Stimulated activated CD4-positive, alpha-beta T cell treated with anti-CD3 and anti-CD28 coated beads, Interleukin-1b, Interleukin-23, amount 100 ng/mL, for 48 hours (primary cell): ENCODE data around the gene FAM53C.
"Not testable (repeated sequence)": the region's sequence is repeated elsewhere in the genome, so short reads cannot be mapped to it uniquely, and the experiment has no call there.

Experiments used
- DNase-seq: peaks from one replicate; pipeline ENCODE4 v3.0.0-alpha.2; 2020

Gene FAM53C

DNA sequence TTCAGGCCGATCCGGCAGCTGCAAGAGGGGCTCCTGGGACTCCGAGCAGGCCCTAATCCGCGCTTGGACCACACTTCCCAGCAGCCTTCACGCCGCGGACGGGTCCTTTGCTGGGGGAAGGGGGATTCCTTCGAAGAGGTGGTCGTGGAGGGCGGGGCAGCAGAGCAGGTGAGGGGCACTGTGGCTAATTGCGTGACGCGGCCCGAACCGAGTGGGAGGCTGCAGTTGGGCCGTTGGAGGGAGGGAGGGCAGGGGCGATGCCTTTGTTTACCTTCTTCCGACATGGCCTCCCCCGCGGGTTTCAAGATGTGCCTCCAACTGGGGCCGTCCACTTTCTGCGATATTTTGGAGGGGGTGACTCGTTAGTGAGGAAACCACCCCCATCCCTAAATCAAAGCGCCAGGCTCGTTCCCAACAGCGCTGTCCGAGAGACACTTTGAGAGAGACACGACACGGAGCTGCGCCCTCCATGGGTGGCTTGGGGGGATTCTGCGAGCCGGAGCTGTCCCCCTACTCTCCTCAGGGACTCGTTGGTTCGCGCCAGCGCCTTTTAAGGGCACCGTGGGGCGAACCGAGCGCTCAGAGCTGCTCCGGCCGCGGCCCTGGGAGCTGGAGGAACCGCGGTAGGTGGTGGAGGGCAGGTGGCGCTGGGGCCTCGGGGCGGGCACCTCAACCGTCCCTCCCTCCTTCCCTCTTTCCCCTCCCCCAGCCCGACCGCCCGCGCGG, at the start of gene FAM53C:
FAM53C (plus strand) TSS at position 582 of the 726 bp plus-strand sequence. CDS start 3,070 bp downstream, outside the sequence.
- peak; percentile 93 for DNase-seq

DNA sequence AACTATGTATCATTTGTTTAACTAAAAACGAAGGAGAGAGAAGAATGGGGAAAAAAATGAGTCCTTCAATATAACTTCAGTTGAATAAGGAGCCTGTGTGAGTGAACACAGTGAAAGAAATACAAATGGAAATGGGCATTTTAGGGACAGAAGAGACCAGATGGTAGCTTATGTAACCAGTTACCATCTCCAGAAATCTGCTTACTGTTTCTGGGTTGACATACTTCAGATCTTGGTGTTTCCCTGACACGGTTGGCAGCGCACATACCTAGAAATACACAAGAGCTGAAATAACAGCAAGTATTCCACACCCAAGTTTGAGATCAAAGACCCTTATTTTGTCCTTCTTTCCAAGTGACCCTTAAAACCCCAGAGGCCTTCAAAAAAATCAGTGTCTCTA, 48.8 kb upstream of the FAM53C start:
- no peak for DNase-seq

DNA sequence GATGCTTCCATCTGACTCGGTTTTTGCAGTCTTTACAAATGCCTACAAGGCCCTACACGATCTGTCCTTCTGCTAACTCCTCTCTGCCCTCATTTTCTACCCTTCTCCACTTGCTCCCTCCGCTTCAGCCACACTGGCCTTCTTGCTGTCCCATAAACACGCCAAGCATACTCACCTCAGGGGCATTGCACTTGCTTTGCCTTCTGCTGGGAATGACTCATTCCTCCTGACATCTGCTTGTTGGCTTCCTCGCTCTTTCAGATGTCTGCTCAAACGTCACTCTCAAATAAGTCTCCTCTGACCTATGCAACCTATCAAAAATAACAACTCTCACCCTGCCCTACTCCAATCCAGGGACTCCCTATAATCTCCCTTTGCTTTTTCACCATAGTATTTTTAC, 34.7 kb upstream of the FAM53C start:
- DNase-seq = no peak

DNA sequence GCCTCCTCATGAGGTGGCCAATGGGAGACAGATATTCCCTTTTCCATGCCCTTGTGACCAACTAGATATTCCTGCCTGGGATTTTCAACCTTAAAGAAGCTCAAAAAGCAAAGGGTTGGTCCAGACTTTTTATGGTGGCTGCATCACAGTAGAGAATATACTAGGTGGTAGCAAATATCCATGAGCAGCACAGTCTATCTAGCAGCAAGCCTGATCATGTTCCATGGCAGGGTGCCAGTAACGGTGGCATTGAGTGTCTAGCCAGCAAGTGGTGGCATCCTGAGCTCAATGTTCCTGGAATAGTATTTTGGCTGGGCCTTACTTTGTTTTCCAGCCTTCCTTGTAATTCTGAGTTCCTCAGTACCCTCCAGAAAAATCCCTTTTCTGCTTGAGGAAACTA, 32.3 kb upstream of the FAM53C start:
- no peak for DNase-seq

DNA sequence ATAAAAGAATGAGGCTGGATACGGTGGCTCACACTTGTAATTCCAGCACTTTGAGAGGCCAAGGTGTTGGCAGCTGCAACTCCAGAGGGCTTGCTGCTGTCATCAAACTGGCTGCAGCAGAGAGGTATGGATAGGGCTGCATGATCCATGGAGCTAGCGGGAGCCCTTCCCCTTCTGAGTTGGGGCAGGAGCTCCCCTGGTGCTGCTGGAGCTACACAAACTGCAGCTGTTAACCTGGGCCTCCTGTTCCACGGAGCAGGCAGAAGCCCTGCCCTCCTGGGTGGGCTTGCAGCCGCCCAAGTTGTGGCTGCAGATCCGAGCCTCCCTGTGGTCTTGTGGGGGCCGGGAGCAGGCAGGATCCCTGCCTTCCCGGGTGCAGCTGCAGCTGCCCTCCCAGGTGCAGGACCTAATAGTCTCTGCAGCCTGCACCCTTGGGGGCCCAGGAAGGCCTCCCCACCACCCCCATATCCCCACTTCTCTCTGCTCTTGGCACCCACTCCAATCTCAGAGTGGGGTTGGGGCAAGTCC, 22.3 kb upstream of the FAM53C start:
- DNase-seq = no peak

DNA sequence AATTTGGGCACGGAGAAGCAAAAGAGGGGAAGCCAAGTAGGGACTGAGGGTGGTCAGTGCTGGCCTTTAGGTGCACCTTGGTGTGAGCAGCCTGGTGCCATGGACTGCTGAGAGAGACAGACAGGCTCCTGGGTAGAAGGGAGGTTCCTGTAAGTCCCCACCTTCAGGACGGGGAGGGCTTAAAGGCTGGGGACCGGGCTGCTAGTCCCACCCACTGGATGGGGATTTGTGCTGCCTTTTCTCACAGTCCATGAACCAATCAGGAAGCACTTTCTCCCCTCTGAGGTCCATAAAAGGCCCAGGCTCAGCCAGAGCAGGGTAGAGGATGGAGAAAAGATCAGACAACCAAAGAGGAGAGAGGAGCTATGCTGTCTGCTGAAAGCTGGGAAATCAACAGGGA, 21.7 kb upstream of the FAM53C start:
- DNase-seq = no peak

DNA sequence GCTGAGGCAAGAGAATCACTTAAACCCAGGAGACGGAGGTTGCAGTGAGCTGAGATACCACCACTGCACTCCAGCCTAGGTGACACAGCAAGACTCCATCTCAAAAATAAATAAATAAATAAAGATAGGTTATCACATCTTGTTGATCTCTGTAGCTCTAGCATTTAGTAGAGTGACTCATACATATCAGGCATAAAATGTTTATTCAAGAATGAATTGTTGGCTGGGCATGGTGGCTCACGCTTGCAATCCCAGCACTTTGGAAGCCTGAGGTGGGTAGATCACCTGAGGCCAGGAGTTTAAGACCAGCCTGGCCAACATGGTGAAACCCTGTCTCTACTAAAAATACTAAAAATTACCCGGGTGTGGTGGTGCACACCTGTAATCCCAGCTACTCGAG, 19.9 kb upstream of the FAM53C start:
- DNase-seq = not testable (repeated sequence)

DNA sequence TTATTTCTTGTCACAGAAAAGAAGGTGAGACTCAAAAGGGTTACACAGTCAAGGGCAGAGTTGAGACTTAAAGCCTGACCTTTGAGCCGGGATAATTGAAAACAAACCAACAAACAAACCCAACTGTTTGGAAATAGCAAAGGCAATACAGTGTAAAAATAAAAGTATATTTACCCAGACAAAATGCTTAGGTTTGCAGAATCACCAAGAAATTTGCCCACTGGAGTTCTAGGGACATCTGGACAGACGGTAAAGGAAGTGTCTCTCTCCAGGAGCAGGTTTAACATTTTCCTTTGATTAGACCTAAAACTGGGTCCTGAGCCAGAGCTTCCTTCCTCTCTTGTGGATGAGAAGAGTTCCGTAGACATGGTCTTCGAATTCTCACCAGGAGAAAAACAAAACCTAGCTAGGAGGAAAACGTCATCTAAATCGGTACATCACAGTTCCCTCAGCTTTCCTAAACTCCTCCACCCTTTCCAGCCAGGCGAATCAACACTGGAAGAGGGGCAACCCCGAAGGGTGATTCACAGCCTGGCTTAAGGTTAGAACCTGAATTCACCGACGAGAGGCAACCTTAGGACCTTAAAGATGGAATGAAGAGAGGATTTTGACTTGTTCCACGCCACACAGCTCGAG, 7.1 kb upstream of the FAM53C start:
- DNase-seq = no peak

DNA sequence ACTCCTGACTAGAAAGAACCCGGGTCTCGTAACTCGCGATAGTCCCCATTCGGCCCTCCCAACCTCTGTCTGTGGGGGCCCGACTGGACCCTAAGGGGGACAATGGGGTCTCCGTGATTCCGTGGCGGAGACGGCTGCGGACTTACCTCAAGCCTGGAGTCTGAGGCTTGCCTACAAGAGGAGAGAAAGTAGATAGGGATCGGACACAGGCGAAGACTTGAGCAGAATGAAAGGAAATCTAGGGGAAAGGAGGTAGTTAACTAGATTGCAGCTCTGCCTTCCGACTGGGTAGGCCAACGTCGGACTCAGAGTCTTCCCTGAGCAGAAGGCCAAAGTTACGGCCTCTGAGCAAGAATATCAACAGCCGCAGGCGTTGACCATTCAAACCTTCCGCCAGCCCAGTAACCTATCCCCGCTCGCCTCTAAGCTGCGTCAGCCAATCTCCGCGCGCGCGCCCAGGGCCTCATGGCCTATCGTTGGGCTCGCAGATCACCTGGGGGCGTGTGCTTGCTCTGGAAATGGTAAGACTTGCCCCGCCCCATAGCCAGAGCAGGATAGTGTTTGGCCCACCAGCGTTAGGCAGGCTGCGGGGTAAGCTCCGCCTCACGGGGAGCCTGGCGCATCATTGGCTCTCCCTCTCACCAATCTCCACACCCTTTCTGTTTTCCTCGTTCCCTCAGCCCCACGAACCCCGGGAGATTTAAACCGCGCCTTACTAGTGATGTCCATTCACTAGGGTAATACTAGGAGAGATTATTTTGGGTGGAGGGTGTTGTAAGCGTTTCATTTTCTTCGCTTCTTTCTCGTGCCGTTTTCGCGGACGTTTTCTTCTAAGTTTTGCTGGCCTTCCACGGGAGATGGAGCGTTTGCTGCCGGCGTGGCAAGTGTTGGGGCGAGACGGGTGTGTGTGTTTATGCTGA, 6.4 kb upstream of the FAM53C start, which contains the start of gene CDC25C:
CDC25C (minus strand) TSS at position 356 of the 920 bp plus-strand sequence. CDS start 624 bp downstream, outside the sequence.
- peak; percentile 97 for DNase-seq

DNA sequence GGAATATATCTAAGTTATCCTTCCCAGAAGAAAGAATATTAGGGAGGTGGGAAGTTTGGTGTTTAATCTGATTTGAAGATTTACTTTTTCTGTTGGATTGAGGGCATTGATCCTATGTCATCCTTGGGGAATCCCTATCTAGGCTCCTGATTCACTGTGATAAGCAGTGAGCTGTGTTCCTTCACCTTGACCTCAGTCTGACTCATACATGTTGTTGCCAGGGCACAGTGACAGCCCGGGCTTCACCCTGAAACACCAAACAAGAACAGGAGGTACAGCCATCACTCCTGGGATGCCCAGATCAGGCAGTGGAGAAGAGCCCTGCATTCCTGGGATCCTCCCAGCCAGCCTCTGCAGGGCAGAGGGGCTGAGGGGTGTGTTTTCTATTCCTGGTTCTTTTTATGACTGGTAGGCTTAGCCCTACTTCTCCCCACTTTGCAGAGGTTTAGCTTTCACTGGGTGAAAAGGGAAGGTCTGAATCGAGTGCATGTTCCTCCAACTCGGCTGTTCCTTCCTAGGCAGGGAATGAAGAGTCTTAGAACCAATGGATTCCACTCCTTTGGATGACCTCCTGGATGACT, 3.1 kb upstream of the FAM53C start:
- no peak for DNase-seq

DNA sequence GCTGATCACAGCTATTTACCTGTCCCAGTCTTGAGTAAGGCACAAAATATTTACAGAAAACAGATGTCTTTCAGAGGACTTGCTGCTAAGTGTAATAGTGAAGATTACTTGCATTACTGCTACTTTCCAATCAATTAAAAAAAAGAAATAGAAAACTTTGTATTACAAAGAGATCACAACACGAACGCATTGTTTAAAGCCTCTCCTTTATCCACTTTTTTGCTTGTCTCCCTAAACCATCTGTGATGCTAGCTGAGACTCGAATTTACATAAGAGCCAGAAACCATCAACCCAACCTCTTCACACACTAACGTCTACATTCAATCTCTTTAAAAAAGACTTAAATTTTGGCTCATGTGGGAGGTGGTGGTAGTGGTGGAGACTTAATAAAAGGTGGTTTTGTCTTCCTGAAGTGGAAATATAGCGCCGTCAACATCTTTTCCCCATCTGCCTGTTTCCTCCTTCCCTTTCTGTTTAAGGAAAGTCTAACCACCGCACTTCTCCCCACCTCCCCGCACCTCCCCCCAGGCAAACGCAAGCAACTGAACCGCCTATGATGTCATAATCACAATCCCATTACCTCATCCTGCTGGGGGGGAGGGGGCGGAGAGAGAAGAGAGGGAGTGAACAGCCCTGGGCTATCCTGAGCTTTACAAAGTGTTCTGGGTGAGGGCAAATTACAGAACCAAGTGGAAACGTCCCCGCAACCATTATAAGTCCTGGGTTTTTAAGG, 948 bp upstream of the FAM53C start:
- no peak for DNase-seq

DNA sequence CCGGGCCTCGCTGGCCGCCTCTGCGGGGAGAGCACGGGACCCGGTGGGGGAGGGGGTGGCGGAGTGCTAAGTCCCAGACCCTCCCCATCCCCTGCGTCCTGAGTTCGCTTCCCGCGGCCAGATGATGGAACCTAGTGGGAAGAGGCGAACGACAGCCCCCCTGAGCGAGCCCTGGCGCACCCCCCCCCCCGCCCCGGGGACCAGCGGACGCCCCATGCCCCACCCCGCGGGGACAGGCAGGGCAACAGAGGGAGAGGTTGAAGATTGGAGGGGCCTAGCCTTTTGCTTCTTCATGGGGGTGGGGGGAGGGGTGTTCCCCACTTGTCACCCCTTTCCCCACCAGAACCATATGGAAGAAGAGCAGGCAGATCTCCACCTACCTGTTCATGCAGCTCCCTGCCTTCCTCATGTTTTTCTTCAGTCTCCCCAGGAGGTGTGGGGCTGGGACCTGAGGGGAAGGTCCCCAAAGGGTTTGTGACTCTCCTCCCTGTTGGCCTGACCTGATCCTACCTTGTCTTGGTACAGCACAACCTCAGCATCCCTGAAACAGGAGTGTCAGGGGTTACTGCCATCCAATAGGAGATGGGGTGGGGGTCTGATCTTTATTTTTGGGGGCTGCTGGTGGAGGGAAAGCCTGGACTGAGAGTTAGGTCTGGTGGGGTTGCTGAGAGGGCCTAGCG, 485 bp downstream of the FAM53C start:
- DNase-seq = no peak

DNA sequence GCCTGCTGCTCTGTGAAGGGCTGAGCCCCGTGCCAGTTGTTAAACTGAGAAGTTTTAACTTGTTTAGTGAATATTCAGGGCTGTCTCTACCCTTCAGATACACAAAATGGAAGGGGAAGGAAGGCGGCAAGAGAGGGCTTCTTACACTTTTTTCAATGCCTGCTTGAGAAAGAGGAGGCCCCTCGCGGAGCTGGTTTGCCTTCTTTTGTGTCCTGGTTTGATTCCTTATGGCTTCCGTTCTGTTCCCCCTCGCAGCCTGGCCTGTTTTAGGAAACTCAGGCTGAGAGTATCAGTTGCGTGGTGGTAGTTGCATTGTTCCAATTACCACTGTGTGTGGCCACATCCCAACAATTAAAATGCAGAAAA, 1.0 kb downstream of the FAM53C start:
- no peak for DNase-seq

DNA sequence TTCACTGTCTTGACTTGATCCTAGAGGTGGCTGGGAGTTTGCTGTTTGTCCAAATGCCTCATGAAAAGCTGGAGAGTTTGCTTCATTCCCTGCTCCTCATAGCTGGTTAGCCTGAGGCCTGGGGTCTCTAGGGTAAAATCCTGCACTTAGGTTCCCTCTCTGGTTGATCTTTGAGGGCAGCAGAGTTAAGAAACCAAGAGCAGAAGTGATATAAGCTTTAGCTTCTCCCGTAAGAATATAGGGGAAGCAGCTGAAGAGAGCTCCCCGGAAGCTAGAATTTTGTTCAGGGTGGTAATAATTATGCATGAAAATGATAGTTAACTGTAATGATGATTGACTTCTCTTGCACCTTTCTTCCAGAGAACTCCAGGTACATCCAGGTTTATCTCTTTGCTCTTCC, 1.4 kb downstream of the FAM53C start:
- no peak for DNase-seq

DNA sequence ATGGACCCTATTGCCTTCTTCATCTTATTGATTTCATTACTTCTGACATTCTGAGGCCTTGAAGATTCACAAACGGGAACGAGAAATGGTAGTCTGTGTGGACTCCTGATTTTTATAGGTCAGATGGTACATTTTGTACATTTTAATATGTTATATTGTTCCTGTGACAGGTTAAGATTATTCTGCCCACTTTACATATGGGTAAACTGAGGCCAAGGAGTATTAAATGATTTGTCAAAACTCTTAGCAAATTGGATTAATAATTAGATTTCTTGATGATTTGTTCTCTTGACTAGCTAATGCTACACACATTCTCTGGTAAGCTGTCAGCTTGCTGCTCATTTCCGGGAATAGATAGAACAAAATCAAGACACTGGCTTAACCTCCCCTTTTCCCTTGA, 1.9 kb downstream of the FAM53C start:
- no peak for DNase-seq

DNA sequence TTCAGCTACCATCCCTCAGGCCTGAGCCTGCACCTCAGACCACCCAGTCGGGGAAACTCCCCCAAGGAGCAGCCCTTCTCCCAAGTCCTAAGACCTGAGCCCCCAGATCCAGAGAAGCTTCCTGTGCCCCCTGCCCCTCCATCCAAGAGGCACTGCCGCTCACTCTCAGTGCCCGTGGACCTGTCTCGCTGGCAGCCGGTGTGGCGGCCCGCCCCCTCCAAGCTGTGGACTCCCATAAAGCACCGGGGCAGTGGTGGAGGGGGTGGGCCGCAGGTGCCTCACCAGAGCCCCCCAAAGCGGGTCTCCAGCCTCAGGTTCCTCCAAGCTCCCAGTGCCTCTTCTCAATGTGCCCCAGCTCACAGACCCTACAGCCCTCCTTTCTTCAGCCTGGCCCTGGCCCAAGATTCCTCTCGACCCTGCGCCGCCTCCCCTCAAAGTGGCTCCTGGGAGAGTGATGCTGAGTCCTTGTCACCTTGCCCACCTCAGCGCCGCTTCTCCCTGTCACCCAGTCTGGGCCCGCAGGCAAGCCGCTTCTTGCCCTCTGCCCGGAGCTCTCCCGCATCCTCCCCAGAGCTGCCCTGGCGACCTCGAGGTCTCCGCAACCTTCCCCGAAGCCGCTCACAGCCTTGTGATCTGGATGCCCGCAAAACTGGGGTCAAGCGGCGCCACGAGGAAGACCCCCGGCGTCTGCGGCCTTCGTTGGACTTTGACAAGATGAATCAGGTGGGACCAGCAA, 7.0 kb downstream of the FAM53C start:
- no peak for DNase-seq

DNA sequence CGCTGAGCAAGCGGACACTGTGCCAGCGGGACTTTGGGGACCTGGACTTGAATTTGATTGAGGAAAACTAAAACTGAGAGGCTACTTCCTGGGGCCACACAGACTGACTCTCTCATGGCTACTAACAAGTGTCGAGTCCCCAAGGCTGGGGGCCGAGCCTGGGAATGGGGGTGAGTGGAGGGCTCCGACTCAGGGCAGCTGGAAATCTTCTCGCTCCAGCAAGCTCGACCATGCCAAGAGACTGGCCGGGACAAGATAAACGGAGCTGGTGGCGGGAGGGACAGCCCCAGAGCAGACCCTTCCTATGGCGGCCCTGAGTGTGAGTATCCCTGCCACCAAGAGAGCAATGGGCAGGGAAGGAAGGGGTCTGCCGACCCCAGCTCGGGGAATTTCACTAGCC, 8.8 kb downstream of the FAM53C start:
- DNase-seq = no peak

DNA sequence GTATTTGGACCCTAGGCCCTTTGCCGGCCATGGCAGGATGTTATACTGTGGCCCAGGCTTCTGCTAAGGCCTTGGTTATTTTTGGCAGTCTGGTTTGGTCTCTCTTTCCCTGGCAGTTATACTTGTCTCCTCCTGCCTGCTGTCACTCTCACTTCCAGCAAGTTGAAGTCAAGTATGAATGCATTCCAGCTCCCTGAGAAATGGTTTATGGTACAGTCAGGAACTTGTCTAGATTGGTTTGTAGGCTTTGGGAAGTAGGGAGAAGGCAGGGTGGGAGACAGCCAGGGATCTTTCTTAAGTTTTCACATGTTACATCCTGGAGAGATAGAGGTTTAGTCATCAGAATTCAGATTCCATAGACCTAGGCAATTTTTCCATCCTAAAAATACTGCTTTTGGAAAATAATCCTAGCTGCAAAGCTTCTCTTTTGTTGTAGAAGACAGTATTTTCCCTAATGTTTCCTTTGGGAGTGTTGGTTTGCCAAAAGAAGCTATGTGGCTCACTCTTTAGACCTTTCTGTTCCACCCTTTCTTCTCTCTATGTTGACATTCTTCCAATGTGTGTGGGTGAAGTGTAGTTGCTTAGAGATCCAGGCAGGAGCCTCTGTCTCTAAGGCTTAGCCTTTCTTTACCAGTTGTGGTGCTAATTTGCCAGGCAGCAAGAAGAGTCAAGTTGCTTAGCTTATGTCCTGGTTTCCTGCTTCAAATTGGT, 11.9 kb downstream of the FAM53C start:
- DNase-seq = no peak

DNA sequence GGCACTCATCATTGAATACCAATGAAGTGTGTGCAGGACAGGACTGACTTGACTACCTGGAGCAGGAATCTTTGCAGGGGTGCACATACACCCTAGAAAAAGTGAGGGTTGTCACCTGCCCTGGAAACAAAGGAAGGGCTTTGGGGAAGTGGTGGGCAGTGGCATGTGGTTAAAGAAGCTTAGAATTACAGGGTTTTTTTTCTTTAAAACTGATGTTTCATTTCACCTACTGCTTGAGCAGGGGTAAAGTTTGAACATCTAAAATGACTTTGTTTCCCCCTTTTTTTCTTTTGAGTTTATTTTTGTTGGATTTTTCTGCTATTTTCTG, 12.5 kb downstream of the FAM53C start:
- no peak for DNase-seq

DNA sequence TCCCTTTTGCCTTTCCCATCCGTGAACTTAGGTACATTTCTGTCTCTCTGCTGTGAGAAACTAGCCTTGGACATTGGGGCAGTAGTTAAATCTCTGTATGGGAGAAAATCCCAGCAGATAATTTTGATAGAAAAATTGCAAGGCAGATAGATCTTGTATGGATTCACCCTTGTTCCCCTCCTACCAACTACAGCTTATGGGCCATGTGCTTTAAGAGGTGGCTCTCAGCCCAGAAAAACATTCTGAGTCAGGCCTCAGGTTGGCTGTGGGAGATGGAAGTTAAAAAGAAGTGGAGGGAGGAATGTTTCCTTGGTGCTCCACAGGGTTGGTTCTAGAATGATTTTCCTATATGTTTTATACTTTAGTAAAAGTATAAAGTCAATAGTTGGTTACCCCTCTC, 13.0 kb downstream of the FAM53C start:
- no peak for DNase-seq
